ENCODE measurements around the gene SEMA3G.

DNA sequence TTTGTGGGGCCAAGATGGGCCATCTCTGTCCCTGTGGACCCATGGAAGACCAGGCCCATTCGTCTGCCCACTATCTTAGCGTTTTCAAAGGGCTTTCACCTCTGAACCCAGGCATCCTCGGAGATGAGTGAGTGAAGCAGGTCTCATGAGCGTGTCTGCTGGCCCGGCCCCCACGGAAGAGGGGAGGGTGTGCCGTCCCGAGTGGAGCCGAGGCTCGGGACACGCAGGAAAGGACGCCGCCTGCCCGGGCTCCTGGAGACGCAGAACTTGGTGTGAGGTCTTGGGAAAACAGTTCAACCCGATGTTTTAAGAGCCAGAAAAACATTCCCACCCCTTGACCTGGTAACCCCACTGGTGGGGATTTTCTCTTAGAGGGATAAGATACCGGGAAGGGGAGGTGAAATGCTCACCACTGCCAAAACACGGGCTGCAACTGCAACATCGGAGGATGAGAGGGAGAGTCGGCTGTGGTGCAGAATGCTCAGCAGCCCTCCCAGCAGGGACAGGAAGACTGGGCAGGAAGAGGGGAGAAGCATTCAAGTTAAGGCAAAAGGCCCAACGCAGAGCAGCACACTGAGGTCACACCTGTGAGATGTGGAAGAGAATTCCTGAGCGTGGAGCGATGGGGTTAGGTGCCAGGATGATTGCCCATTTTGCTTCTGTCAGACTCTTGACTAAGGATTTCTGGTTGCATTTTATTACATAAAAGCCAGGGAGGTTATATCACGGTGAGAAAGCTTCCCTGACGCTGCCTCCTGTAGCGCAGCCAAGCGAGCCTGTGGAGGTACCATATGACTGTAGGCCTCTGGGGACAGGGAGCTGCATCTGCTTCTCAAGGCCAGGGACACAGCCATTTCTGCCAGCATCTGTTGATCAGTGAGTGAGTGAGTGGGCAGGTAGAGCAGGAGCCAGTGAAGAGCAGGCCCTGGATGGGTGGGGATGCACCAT, 36.1 kb upstream of the SEMA3G start:
- TF ChIP-seq POLR2A (IDR thresholded peaks at IDR 0.05; ENCODE audit: low read length) (no peak), FOSL2 (IDR thresholded peaks at IDR 0.05) (no peak), FOSL2 (CRISPR knock-in tag; IDR thresholded peaks at IDR 0.05) (no peak), EP300 (IDR thresholded peaks at IDR 0.05) (no peak), JUNB (IDR thresholded peaks at IDR 0.05) (no peak), RCOR1 (IDR thresholded peaks at IDR 0.05; ENCODE audit: low read depth, low read length) (no peak), TP53 (CRISPR knock-in tag; IDR thresholded peaks at IDR 0.05) (no peak), NR3C1 (IDR thresholded peaks at IDR 0.05) (no peak), REST (IDR thresholded peaks at IDR 0.05) (no peak)
- TF ChIP-seq, protein P1, sequence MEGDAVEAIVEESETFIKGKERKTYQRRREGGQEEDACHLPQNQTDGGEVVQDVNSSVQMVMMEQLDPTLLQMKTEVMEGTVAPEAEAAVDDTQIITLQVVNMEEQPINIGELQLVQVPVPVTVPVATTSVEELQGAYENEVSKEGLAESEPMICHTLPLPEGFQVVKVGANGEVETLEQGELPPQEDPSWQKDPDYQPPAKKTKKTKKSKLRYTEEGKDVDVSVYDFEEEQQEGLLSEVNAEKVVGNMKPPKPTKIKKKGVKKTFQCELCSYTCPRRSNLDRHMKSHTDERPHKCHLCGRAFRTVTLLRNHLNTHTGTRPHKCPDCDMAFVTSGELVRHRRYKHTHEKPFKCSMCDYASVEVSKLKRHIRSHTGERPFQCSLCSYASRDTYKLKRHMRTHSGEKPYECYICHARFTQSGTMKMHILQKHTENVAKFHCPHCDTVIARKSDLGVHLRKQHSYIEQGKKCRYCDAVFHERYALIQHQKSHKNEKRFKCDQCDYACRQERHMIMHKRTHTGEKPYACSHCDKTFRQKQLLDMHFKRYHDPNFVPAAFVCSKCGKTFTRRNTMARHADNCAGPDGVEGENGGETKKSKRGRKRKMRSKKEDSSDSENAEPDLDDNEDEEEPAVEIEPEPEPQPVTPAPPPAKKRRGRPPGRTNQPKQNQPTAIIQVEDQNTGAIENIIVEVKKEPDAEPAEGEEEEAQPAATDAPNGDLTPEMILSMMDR (IDR thresholded peaks at IDR 0.05) = no peak
